ENCODE results near the gene NECTIN2. TPM values are rescaled to one million over a fixed set of nuclear protein-coding genes. Genes with fewer than 3 reads are reported as not detected.

The NECTIN2 gene
- total and polyA plus RNA-seq, 2 donors from 2014 or later, result 110 to 111 TPM

DNA sequence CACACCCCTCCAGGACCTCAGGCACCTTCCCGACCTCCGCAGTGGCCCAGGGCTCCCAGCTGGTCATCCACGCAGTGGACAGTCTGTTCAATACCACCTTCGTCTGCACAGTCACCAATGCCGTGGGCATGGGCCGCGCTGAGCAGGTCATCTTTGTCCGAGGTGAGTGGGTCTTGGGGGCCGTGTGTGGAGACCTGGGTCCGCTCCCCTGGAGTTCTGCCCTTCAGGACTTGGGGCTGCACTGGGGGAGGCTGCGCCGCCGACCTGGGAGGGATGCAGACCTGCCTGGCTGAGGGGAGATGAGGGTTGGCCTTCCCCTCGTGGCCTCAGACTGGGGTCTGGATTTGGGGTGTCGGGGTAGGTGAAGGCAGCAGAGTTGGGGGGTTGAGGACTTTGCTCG is 28.2 kb downstream of the NECTIN2 start:
- Histone ChIP-seq H3K36me3 (ENCODE audit: control insufficient read depth in 2 of 3, insufficient read depth in 3 of 3, low read length in 3 of 3) (peaks cover 11 to 48% (median 40%) of the 10 kb centered on the region in 3 donors), H3K4me1 (ENCODE audit: control insufficient read depth in 2 of 3, insufficient read depth in 2 of 3, low read depth in 1 of 3, low read length in 3 of 3) (no peaks in the 10 kb centered on the region), H3K4me3 (ENCODE audit: low read length in 3 of 3) (no peak overlapping the region), H3K9me3 (ENCODE audit: control insufficient read depth in 2 of 3, insufficient read depth in 1 of 3, low read length in 3 of 3) (no peaks in the 10 kb centered on the region), H3K27me3 (ENCODE audit: control insufficient read depth, insufficient read depth, low read length) (no peaks in the 10 kb centered on the region), H3K27ac (ENCODE audit: low read depth in 2 of 2, low read length in 2 of 2) (no peak overlapping the region), H3K9ac (ENCODE audit: low read length in 3 of 3) (no peak overlapping the region)
- FAIRE-seq (no peak), DNase-seq (no peak)
- TF ChIP-seq, protein P1, sequence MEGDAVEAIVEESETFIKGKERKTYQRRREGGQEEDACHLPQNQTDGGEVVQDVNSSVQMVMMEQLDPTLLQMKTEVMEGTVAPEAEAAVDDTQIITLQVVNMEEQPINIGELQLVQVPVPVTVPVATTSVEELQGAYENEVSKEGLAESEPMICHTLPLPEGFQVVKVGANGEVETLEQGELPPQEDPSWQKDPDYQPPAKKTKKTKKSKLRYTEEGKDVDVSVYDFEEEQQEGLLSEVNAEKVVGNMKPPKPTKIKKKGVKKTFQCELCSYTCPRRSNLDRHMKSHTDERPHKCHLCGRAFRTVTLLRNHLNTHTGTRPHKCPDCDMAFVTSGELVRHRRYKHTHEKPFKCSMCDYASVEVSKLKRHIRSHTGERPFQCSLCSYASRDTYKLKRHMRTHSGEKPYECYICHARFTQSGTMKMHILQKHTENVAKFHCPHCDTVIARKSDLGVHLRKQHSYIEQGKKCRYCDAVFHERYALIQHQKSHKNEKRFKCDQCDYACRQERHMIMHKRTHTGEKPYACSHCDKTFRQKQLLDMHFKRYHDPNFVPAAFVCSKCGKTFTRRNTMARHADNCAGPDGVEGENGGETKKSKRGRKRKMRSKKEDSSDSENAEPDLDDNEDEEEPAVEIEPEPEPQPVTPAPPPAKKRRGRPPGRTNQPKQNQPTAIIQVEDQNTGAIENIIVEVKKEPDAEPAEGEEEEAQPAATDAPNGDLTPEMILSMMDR (IDR thresholded peaks at IDR 0.05; ENCODE audit: borderline replicate concordance, extremely low read depth, insufficient read depth), result no peak
- intact Hi-C loops (cut with DNase I), result no loop called here

DNA sequence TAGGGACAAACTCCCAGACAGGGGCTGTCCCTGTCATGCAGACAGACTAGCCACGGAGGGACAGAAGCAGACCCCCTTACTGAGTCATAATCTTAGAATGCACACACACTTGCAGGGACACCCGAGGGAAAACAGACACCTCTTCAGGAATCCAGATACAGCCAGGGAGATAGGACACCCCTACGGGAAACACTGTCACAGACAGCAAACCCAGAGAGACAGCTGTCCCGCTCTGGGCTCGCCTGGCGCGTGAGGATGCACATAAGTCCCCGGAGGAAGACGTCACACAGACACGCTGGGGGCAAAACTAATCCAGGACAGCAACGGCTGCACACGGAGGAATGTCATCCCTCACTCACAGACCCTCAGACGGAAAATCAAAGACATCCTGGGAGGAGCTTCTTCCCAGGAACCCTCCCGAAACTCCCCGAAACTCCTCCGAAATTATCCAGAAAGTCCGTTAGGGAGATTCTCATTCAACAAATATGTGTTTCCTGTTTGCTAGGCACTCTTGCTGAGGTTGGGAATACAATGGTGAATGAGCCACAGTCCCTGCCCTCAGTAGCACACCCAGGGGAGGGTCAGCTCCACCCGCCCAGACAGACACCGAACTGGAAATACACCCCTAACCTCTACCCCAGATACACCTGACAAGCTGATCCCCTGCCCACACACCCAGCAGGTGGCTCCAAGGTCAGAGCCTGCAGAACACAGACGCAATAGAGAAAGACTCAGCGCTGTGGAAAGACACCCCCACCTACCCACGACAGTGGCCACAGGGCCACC is 29.8 kb downstream of the NECTIN2 start:
- TF ChIP-seq, protein P1 (IDR thresholded peaks at IDR 0.05; ENCODE audit: borderline replicate concordance, extremely low read depth, insufficient read depth), result no peak
- Histone ChIP-seq H3K27ac (ENCODE audit: low read depth in 2 of 2, low read length in 2 of 2) (no peak overlapping the region), H3K4me1 (ENCODE audit: control insufficient read depth in 2 of 3, insufficient read depth in 2 of 3, low read depth in 1 of 3, low read length in 3 of 3) (peaks cover 0 to 2% (median 0%) of the 10 kb centered on the region in 3 donors), H3K36me3 (ENCODE audit: control insufficient read depth in 2 of 3, insufficient read depth in 3 of 3, low read length in 3 of 3) (peaks cover 11 to 48% (median 40%) of the 10 kb centered on the region in 3 donors), H3K9ac (ENCODE audit: low read length in 3 of 3) (no peak overlapping the region), H3K9me3 (ENCODE audit: control insufficient read depth in 2 of 3, insufficient read depth in 1 of 3, low read length in 3 of 3) (no peaks in the 10 kb centered on the region), H3K27me3 (ENCODE audit: control insufficient read depth, insufficient read depth, low read length) (no peaks in the 10 kb centered on the region), H3K4me3 (ENCODE audit: low read length in 3 of 3) (no peak overlapping the region)
- DNase-seq (no peak), FAIRE-seq (no peak)
- intact Hi-C loops (cut with DNase I), result no loop called here

DNA sequence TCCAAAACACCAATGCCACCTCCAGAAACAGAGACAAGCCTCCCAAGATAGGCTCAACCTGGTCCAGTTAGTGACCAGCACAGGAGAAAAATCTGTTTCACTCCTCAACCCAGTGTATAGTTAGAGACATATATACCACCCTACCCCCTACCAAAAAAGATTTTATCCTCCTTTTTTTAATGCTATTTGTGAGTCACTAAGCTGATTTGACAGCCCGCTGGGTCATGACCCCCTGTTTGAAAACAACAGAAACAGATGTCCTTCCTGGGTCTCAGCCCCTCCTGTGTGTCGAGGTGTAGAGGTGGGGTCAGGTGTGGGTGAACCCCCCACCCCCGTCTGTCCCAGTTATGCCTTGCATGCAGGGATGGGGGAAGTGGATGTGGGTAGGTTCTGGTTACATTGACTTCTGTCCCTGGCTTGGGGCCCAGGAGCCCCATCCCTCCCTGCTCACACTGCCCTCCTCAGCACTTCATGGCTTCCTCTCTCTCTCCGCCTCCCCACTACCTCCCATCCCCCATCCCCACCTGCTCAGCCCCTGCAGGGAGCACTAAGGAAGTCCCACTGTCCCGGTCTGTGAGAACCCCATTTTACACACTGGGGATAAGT is 30.9 kb downstream of the NECTIN2 start:
- no peak for FAIRE-seq
- DNase-seq, result no peak
- no peaks in the 10 kb centered on the region for H3K9me3 ChIP-seq (ENCODE audit: control insufficient read depth in 2 of 3, insufficient read depth in 1 of 3, low read length in 3 of 3)
- H3K9ac ChIP-seq (ENCODE audit: low read length in 3 of 3), result no peak overlapping the region
- H3K36me3 ChIP-seq (ENCODE audit: control insufficient read depth in 2 of 3, insufficient read depth in 3 of 3, low read length in 3 of 3), result peaks cover 11 to 43% (median 36%) of the 10 kb centered on the region in 3 donors
- TF ChIP-seq, protein P1 (IDR thresholded peaks at IDR 0.05; ENCODE audit: borderline replicate concordance, extremely low read depth, insufficient read depth), result no peak
- intact Hi-C loops (cut with DNase I), result no loop called here
- no peak overlapping the region for H3K4me3 ChIP-seq (ENCODE audit: low read length in 3 of 3)
- H3K27ac ChIP-seq (ENCODE audit: low read depth in 2 of 2, low read length in 2 of 2), result no peak overlapping the region
- no peaks in the 10 kb centered on the region for H3K27me3 ChIP-seq (ENCODE audit: control insufficient read depth, insufficient read depth, low read length)
- peaks cover 0 to 2% (median 0%) of the 10 kb centered on the region in 3 donors for H3K4me1 ChIP-seq (ENCODE audit: control insufficient read depth in 2 of 3, insufficient read depth in 2 of 3, low read depth in 1 of 3, low read length in 3 of 3)

Data from kidney (tissue), 14 donors.